SK-N-SH (cell line): ENCODE measurements around the gene FAM107B. TPM values are rescaled to one million over a fixed set of nuclear protein-coding genes. Genes with fewer than 3 reads are reported as not detected.

Experiments
- CTCF ChIA-PET: fragments of 300-600, 350-600 bp; formaldehyde crosslinking; extraction: SDS; loops from one replicate; lab custom pipeline; 2021; lab: Yijun Ruan, JAX
- POLR2A ChIA-PET: fragments of 350-600 bp; sonication (Branson Sonifier 250); formaldehyde crosslinking; extraction: SDS; loops from one replicate; lab custom pipeline; 2020; ENCODE audit warnings: antibody characterized with exemption, inconsistent platforms; lab: Yijun Ruan, JAX
- DNase-seq: peaks from one replicate; pipeline ENCODE4 v3.0.0; 2012
- H2AFZ ChIP-seq: fragments of 200-600 bp; sonication (generic); 2 replicates; pipeline ENCODE4 v1.8.1; 2016; ENCODE audit warnings: antibody characterized with exemption, mild to moderate bottlenecking, low read depth
- H3F3A ChIP-seq: fragments of 200-600 bp; sonication (generic); replicated peaks from 2 replicates; pipeline ENCODE3; 2016; ENCODE audit warnings: antibody characterized with exemption, mild to moderate bottlenecking; ENCODE audit not compliant: insufficient read depth
- H3K27ac ChIP-seq, 2 experiments: fragments of 200-500 bp in 1 of 2; fragments of 200-600 bp in 1 of 2; sonication (Bioruptor generic) in 1 of 2; sonication (generic), shearing (Covaris generic) in 1 of 2; 2 replicates each; pipeline versions ENCODE4 v1.5.1 to v1.6.1; 2014 to 2016; ENCODE audit warnings: low read depth in 2 of 2, inconsistent platforms in 1 of 2, low read length in 1 of 2, mild to moderate bottlenecking in 1 of 2, mixed read lengths in 1 of 2
- H3K27me3 ChIP-seq: fragments of 200-600 bp; sonication (generic), shearing (Covaris generic); 2 replicates; pipeline ENCODE4 v1.6.1; 2016; ENCODE audit warnings: mixed run types; ENCODE audit not compliant: insufficient read depth
- H3K36me3 ChIP-seq, 2 experiments: fragments of 200-500 bp in 1 of 2; fragments of 200-600 bp in 1 of 2; sonication (Bioruptor generic) in 1 of 2; sonication (generic) in 1 of 2; replicated peaks in 1 of 2; 2 replicates each; pipeline versions ENCODE3 to v1.5.1; 2014 to 2016; ENCODE audit warnings: low read length in 1 of 2, mild to moderate bottlenecking in 1 of 2; ENCODE audit not compliant: insufficient read depth in 2 of 2, control insufficient read depth in 1 of 2
- H3K4me1 ChIP-seq, 2 experiments: fragments of 200-500 bp in 1 of 2; fragments of 200-600 bp in 1 of 2; sonication (Bioruptor generic) in 1 of 2; sonication (generic), shearing (Covaris generic) in 1 of 2; 2 replicates each; pipeline versions ENCODE4 v1.5.1 to v1.6.1; 2014 to 2016; ENCODE audit warnings: low read depth in 1 of 2, low read length in 1 of 2, mixed run types in 1 of 2; ENCODE audit not compliant: insufficient read depth in 2 of 2, control insufficient read depth in 1 of 2
- H3K4me2 ChIP-seq: fragments of 200-600 bp; sonication (generic), shearing (Covaris generic); 2 replicates; pipeline ENCODE4 v1.6.1; 2017; ENCODE audit warnings: mixed run types
- H3K4me3 ChIP-seq, 2 experiments: fragments of 200-500 bp in 1 of 2; fragments of 200-600 bp in 1 of 2; sonication (Bioruptor generic) in 1 of 2; sonication (generic), shearing (Covaris generic) in 1 of 2; 2 replicates each; pipeline versions ENCODE4 v1.5.1 to v1.8.1; 2014 to 2016; ENCODE audit warnings: low read depth in 2 of 2, inconsistent platforms in 1 of 2, low read length in 1 of 2, mild to moderate bottlenecking in 1 of 2, mixed read lengths in 1 of 2, moderate library complexity in 1 of 2
- H3K79me2 ChIP-seq: fragments of 200-600 bp; sonication (generic); 2 replicates; pipeline ENCODE4 v1.8.1; 2017; ENCODE audit warnings: mild to moderate bottlenecking; ENCODE audit not compliant: insufficient read depth
- H3K9ac ChIP-seq: fragments of 200-600 bp; sonication (generic); 2 replicates; pipeline ENCODE4 v1.6.1; 2017; ENCODE audit warnings: mixed run types
- H3K9me2 ChIP-seq: fragments of 200-600 bp; sonication (generic); 2 replicates; pipeline ENCODE4 v1.6.1; 2017; ENCODE audit warnings: mixed run types
- H3K9me3 ChIP-seq: fragments of 200-600 bp; sonication (generic); 2 replicates; pipeline ENCODE4 v1.6.1; 2017; ENCODE audit warnings: mixed run types, mild to moderate bottlenecking, moderate library complexity
- H4K20me1 ChIP-seq: fragments of 200-600 bp; sonication (generic); 2 replicates; pipeline ENCODE4 v1.6.1; 2017; ENCODE audit warnings: mild to moderate bottlenecking, mixed run types; ENCODE audit not compliant: insufficient read depth
- CTCF ChIP-seq: fragments of 200-600 bp; sonication (generic); IDR thresholded peaks from 2 replicates; pipeline ENCODE4 v1.6.1; 2017; ENCODE audit warnings: antibody characterized with exemption, mild to moderate bottlenecking, moderate library complexity
- ELF1 ChIP-seq: IDR thresholded peaks from 2 replicates; pipeline ENCODE4 v1.4.0; 2012
- EP300 ChIP-seq, 2 experiments: IDR thresholded peaks; 2 replicates each; pipeline versions ENCODE4 v1.4.0 to v1.6.1; 2012; ENCODE audit warnings: borderline replicate concordance in 1 of 2, low read depth in 1 of 2, low read length in 1 of 2
- EZH2phosphoT487 ChIP-seq: fragments of 200-600 bp; sonication (generic); IDR thresholded peaks from 2 replicates; pipeline ENCODE4 v1.6.1; 2017; ENCODE audit warnings: low read depth, mixed run types, mild to moderate bottlenecking, antibody characterized with exemption, moderate library complexity, borderline replicate concordance
- IRF3 ChIP-seq: fragments of 150-350 bp; IDR thresholded peaks from 2 replicates; pipeline ENCODE4 v1.6.1; 2016; ENCODE audit warnings: mild to moderate bottlenecking, low read depth, low read length
- MAX ChIP-seq: IDR thresholded peaks from 2 replicates; pipeline ENCODE4 v1.4.0; 2012; ENCODE audit warnings: low read depth
- MEF2A ChIP-seq: IDR thresholded peaks from 2 replicates; pipeline ENCODE4 v1.4.0; 2012; ENCODE audit warnings: low read depth, borderline replicate concordance
- RAD21 ChIP-seq: IDR thresholded peaks from 2 replicates; pipeline ENCODE4 v1.6.1; 2012; ENCODE audit warnings: mild to moderate bottlenecking, low read length
- TEAD4 ChIP-seq: IDR thresholded peaks from 2 replicates; pipeline ENCODE4 v1.4.0; 2012; ENCODE audit warnings: mild to moderate bottlenecking, borderline replicate concordance; ENCODE audit not compliant: insufficient read depth
- WGBS: methylation state at CpG from one replicate; pipeline ENCODE4 v1.1.6; 2017; ENCODE audit warnings: low lambda C conversion rate; 5-methylcytosine and 5-hydroxymethylcytosine counted together
- polyA plus RNA-seq, 3 experiments: library from polyadenylated mRNA; depleted of rRNA; stranded (reverse); fragments of >200 nt; gene quantifications; 2 replicates each; pipeline ENCODE4 v1.2.3, GENCODE V29; 2012
- TF ChIP-seq, protein P1 (sequence below): IDR thresholded peaks from 2 replicates; pipeline ENCODE4 v1.6.1; 2012; ENCODE audit warnings: mild to moderate bottlenecking, low read depth, low read length, moderate library complexity

Gene FAM107B
- polyA plus RNA-seq, 1 of the 3 experiments (the other 2 are of a cell fraction), result 1.0 TPM

GRCh38 chr10:14758451-14758850, 16.2 kb downstream of the FAM107B start:
- H3K4me3 ChIP-seq, result no peak overlapping the region
- no peaks in the 10 kb centered on the region for H3K4me1 ChIP-seq
- no peaks in the 10 kb centered on the region for H3K36me3 ChIP-seq
- TF ChIP-seq, protein P1, sequence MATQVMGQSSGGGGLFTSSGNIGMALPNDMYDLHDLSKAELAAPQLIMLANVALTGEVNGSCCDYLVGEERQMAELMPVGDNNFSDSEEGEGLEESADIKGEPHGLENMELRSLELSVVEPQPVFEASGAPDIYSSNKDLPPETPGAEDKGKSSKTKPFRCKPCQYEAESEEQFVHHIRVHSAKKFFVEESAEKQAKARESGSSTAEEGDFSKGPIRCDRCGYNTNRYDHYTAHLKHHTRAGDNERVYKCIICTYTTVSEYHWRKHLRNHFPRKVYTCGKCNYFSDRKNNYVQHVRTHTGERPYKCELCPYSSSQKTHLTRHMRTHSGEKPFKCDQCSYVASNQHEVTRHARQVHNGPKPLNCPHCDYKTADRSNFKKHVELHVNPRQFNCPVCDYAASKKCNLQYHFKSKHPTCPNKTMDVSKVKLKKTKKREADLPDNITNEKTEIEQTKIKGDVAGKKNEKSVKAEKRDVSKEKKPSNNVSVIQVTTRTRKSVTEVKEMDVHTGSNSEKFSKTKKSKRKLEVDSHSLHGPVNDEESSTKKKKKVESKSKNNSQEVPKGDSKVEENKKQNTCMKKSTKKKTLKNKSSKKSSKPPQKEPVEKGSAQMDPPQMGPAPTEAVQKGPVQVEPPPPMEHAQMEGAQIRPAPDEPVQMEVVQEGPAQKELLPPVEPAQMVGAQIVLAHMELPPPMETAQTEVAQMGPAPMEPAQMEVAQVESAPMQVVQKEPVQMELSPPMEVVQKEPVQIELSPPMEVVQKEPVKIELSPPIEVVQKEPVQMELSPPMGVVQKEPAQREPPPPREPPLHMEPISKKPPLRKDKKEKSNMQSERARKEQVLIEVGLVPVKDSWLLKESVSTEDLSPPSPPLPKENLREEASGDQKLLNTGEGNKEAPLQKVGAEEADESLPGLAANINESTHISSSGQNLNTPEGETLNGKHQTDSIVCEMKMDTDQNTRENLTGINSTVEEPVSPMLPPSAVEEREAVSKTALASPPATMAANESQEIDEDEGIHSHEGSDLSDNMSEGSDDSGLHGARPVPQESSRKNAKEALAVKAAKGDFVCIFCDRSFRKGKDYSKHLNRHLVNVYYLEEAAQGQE, result no peak
- TF ChIP-seq RAD21 (no peak), EP300 (IDR thresholded peaks at IDR 0.05; ENCODE audit: borderline replicate concordance in 1 of 2, low read depth in 1 of 2, low read length in 1 of 2) (no peak), EZH2phosphoT487 (no peak), MEF2A (no peak), IRF3 (no peak), ELF1 (no peak), MAX (no peak), TEAD4 (no peak), CTCF (no peak)
- no peak overlapping the region for H3K4me2 ChIP-seq
- no peaks in the 10 kb centered on the region for H3K27me3 ChIP-seq
- 84% methylated on average over 6 of the region's 9 CpGs for WGBS
- H4K20me1 ChIP-seq, result no peaks in the 10 kb centered on the region
- no peaks in the 10 kb centered on the region for H3F3A ChIP-seq
- CTCF ChIA-PET, result interaction anchor here (0.8 kb wide), 1 partner anchor 30 kb away, joined by 3 read pairs; no protein-coding TSS in a partner anchor
- H2AFZ ChIP-seq, result no peak overlapping the region
- no peaks in the 10 kb centered on the region for H3K79me2 ChIP-seq
- no peak for DNase-seq
- H3K9me3 ChIP-seq, result no peaks in the 10 kb centered on the region
- POLR2A ChIA-PET, result no interaction called here
- no peak overlapping the region for H3K9ac ChIP-seq
- no peaks in the 10 kb centered on the region for H3K9me2 ChIP-seq
- H3K27ac ChIP-seq, result no peak overlapping the region
